BE2C (cell line): Measurements from ENCODE around the gene RAB25. TPM values are rescaled to one million over a fixed set of nuclear protein-coding genes. Genes with fewer than 3 reads are reported as not detected.
A peak's percentile ranks its signal among the peaks of the same experiment; 100 is the strongest.

ENCODE experiments used
- DNase-seq: peaks from one replicate; pipeline ENCODE4 v3.0.0-alpha.2; 2020
- H3K27me3 ChIP-seq: fragments of 250-450 bp; sonication (Bioruptor Pico); 2 replicates; pipeline ENCODE4 v1.5.1; 2020; ENCODE audit warnings: mild to moderate bottlenecking
- H3K36me3 ChIP-seq: fragments of 250-450 bp; sonication (Bioruptor Pico); 2 replicates; pipeline ENCODE4 v1.5.1; 2020; ENCODE audit warnings: mild to moderate bottlenecking
- H3K4me1 ChIP-seq: fragments of 250-450 bp; sonication (Bioruptor Pico); 2 replicates; pipeline ENCODE4 v1.5.1; 2020
- H3K4me3 ChIP-seq: 2 replicates; pipeline ENCODE4 v1.5.1; 2011; ENCODE audit warnings: low read depth, low read length
- H3K9me3 ChIP-seq: fragments of 250-450 bp; sonication (Bioruptor Pico); 2 replicates; pipeline ENCODE4 v1.5.1; 2020
- polyA plus RNA-seq: library from polyadenylated mRNA; unstranded; fragments of >200 nt; gene quantifications from one replicate; pipeline ENCODE4 v1.2.1, GENCODE V29; 2012; ENCODE audit warnings: low read depth, missing spikeins; ENCODE audit not compliant: insufficient read length, insufficient read depth
- TF ChIP-seq, protein P1 (sequence below): IDR thresholded peaks from 2 replicates; pipeline ENCODE4 v1.5.1; 2012; ENCODE audit warnings: mild to moderate bottlenecking, low read depth, low read length

The RAB25 gene
- polyA plus RNA-seq: 0.62 TPM

DNA sequence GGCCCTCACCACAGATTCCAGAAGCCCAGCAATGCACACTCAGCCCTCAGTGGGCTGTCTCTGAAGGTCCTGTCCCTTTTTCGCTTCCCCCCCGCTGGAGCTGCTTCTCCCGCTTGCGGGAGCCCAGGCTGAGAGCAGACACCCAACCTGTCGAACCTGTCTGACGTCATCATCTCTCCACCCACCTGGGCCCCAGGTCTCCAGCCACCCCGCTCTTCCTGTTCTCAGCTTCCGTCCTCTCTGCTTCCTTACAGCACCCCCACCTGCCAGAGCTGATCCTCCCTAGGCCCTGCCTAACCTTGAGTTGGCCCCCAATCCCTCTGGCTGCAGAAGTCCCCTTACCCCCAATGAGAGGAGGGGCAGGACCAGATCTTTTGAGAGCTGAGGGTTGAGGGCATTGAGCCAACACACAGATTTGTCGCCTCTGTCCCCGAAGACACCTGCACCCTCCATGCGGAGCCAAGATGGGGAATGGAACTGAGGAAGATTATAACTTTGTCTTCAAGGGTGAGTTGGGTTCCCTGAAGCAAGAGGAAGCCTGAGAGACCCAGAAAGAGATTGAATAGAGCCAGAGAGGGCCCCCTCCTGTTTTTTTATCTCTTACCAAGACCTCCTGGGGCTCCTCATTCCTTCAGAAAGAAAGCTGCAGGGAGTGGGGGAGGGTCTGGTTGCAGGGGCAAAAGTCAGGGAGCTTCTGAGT, at the start of gene RAB25:
Gene RAB25, plus strand, starts transcription at position 224 of the 700 bp plus-strand sequence. Its CDS starts 241 bp downstream, at position 465.
- Histone ChIP-seq H3K27me3 (no peaks in the 10 kb centered on the region), H3K36me3 (no peaks in the 10 kb centered on the region), H3K4me1 (no peaks in the 10 kb centered on the region), H3K9me3 (no peaks in the 10 kb centered on the region), H3K4me3 (no peak within 1 kb of the TSS)
- DNase-seq: no peak
- TF ChIP-seq, protein P1, sequence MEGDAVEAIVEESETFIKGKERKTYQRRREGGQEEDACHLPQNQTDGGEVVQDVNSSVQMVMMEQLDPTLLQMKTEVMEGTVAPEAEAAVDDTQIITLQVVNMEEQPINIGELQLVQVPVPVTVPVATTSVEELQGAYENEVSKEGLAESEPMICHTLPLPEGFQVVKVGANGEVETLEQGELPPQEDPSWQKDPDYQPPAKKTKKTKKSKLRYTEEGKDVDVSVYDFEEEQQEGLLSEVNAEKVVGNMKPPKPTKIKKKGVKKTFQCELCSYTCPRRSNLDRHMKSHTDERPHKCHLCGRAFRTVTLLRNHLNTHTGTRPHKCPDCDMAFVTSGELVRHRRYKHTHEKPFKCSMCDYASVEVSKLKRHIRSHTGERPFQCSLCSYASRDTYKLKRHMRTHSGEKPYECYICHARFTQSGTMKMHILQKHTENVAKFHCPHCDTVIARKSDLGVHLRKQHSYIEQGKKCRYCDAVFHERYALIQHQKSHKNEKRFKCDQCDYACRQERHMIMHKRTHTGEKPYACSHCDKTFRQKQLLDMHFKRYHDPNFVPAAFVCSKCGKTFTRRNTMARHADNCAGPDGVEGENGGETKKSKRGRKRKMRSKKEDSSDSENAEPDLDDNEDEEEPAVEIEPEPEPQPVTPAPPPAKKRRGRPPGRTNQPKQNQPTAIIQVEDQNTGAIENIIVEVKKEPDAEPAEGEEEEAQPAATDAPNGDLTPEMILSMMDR: no peak

GRCh38 chr1:156012051-156012817, 48.7 kb upstream of the RAB25 start:
- TF ChIP-seq, protein P1: no peak
- Histone ChIP-seq H3K4me1 (no peaks in the 10 kb centered on the region; the same call in 1 of the 2 replicates), H3K27me3 (no peaks in the 10 kb centered on the region), H3K9me3 (no peaks in the 10 kb centered on the region), H3K4me3 (no peak overlapping the region), H3K36me3 (peaks cover 74% of the 10 kb centered on the region)
- DNase-seq: no peak

DNA sequence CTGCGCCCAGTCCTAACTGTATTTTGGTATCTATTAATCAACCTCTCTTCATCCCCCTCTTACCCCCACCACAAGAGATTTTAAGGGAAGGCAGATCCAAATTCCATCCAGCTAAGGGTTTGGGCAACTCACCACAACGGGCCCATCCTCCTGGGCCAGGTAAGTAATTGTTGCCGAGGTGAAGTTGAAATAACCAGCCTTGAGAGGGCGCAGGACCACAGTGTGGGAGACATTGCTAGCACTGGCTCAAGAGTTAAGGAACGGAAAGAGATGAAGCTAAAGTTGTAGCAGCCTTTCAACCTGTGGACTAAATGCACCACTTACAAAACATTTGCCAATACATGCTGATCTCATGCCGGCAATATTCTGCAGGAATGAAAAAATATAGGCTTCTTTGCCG, 46.1 kb upstream of the RAB25 start:
- TF ChIP-seq, protein P1: no peak
- Histone ChIP-seq H3K4me3 (no peak overlapping the region), H3K36me3 (peaks cover 85% of the 10 kb centered on the region), H3K27me3 (no peaks in the 10 kb centered on the region), H3K4me1 (no peaks in the 10 kb centered on the region), H3K9me3 (no peaks in the 10 kb centered on the region)
- DNase-seq: no peak

DNA sequence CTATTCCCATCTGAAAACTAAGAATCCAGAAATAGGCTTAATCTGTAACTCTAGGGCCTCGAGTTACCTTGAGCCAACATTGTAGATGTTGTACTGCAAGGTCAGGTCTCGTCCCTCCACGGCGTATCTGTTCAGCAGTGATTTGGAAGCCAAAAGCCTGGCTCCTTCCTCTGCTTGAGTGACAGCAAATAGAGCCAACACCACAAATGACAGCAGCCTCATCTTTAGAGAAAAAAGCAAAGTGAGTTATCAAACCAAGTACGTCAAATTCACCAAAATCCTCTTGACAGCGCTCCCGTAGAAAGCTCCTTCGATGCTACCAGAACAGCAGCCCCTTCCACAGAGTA, 41.0 kb upstream of the RAB25 start:
- Histone ChIP-seq H3K4me3 (peak overlapping the region; percentile 92), H3K4me1 (no peaks in the 10 kb centered on the region), H3K27me3 (no peaks in the 10 kb centered on the region), H3K9me3 (no peaks in the 10 kb centered on the region), H3K36me3 (peaks cover 43% of the 10 kb centered on the region)
- TF ChIP-seq, protein P1: no peak
- no peak for DNase-seq

DNA sequence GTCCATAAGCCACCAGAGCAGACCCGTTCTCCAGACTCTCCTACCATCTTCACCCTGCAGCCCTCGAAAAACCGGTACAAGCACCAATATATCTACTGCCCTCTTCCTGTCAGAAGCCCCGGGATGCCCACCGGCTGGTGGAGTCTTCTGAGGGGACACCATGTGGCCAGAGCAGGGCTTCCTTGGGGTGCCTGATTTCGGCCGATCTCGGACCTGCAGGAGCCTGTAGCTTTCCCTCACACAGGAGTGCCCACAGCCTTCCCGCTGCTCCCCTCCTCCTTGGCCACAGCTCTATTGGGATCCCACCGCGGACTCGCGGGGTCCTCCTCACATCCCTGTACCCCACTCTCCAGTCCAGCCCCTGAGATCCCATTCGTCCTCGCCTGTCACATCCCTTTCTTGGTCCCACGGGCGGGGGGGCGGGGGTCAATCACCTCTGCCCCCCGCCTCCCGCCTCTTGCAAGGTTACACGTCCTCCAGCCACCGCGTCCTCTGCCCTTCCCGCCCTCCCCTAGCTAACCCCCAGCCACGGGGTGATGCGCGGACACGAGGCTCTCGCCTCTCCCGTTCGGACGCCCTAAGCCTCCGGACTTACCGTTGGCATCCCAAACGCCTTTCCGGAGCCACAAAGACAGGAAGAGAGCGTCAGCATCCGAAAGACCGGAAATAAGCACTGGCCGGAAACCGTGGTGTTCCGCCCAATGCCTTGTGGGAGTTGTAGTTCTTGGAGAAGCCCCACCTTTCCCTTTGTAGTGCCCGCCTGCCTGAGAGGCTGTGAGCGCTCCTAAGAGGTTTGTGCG, 40.5 kb upstream of the RAB25 start, which contains the start of gene SSR2:
Gene SSR2, minus strand, starts transcription at position 659 of the 800 bp plus-strand sequence. CDS start 784 bp downstream, outside the sequence.
- TF ChIP-seq, protein P1: no peak
- H3K9me3 ChIP-seq: no peaks in the 10 kb centered on the region

More for the DNA sequence above, 40.5 kb upstream of the RAB25 start, which contains the start of gene SSR2:
- Histone ChIP-seq H3K36me3 (peaks cover 40% of the 10 kb centered on the region), H3K27me3 (no peaks in the 10 kb centered on the region), H3K4me3 (peak within 1 kb of the TSS; percentile 92), H3K4me1 (no peaks in the 10 kb centered on the region)
- peak; percentile 91 for DNase-seq
